Panc1 (cell line): ENCODE results near the gene FPR3.
"Not testable (repeated sequence)": the region's sequence is repeated elsewhere in the genome, so short reads cannot be mapped to it uniquely, and the experiment has no call there.

Source experiments
- CTCF ChIP-seq: fragments of 450-650 bp; IDR thresholded peaks from 2 replicates; pipeline ENCODE4 v1.5.1; 2017; ENCODE audit warnings: mild to moderate bottlenecking
- POLR2AphosphoS5 ChIP-seq: IDR thresholded peaks from 2 replicates; pipeline ENCODE4 v1.6.1; 2012; ENCODE audit warnings: mild to moderate bottlenecking, low read depth, low read length, moderate library complexity
- TCF7L2 ChIP-seq: IDR thresholded peaks from 2 replicates; pipeline ENCODE4 v1.6.1; 2011; ENCODE audit warnings: mild to moderate bottlenecking, low read depth, low read length, inconsistent platforms

GRCh38 chr19:51806571-51806970 lies 11.6 kb downstream of the FPR3 start:
- TF ChIP-seq CTCF, POLR2AphosphoS5, TCF7L2: not testable (repeated sequence)
